GM12878 (cell line): ENCODE data around the gene STYXL1. TPM values are rescaled to one million over a fixed set of nuclear protein-coding genes. Genes with fewer than 3 reads are reported as not detected.

Experiments used
- polyA plus RNA-seq, 11 experiments: library from polyadenylated mRNA; depleted of rRNA in 4 of 11; unstranded in 6 of 11; stranded (reverse) in 5 of 11; fragments of >200 nt; fragmentation: Nextera tagmentation in 4 of 11; fragmentation: Illumina TruSeq in 1 of 11; extraction: Ambion mirVana in 4 of 11; extraction: Trizol in 1 of 11; gene quantifications; 1 replicate in 1 of 11; 2 replicates in 10 of 11; pipeline versions ENCODE4 v1.2.1 to v1.2.3, GENCODE V29; 2011 to 2016; ENCODE audit warnings: inconsistent platforms in 2 of 11, missing spikeins in 2 of 11, low read depth in 1 of 11
- small RNA-seq: library from RNA; depleted of rRNA; stranded (forward); fragments of <200 nt; gene quantifications from one replicate; pipeline ENCODE3, GENCODE V24; 2014
- total RNA-seq, 4 experiments: library from RNA; depleted of rRNA in 3 of 4; stranded (reverse); fragments of >200 nt in 3 of 4; fragmentation: Illumina TruSeq in 1 of 4; extraction: Trizol in 1 of 4; gene quantifications; 2 replicates each; pipeline versions ENCODE4 v1.2.1 to v1.2.3, GENCODE V29; 2013 to 2021

The STYXL1 gene
- total and polyA plus RNA-seq, 10 of the 15 experiments (the other 5 are each of a cell fraction or from before 2014, with no cell fraction given): 18.4 to 65.9 (median 40.7) TPM

Small RNAs within 50 kb of the gene (small RNA-seq; reads per million reads assigned to genes)
- not detected for gene RNU6-863P

Other genes with a start within 250 kb of the STYXL1 start
- gene CCL24, start 234.2 kb downstream of the STYXL1 start, total RNA-seq (2014; rRNA removed): not detected in 2 replicates
- not detected in 2 replicates for gene CCL24, start 234.2 kb downstream of the STYXL1 start, total RNA-seq (2014; rRNA removed; fragmentation: Illumina TruSeq; extraction: Trizol)
- not detected in 2 replicates for gene CCL24, start 234.2 kb downstream of the STYXL1 start, total RNA-seq (2021)
- not detected in 2 replicates for gene CCL24, start 234.2 kb downstream of the STYXL1 start, polyA plus RNA-seq (2011; rRNA removed)
- gene CCL24, start 234.2 kb downstream of the STYXL1 start, polyA plus RNA-seq (2014; fragmentation: Illumina TruSeq; extraction: Trizol): not detected in 2 replicates
- gene CCL24, start 234.2 kb downstream of the STYXL1 start, polyA plus RNA-seq (2014; fragmentation: Nextera tagmentation; extraction: Ambion mirVana): not detected
- 0.28 TPM in 1 of 2 replicates, not detected in the other for gene CCL24, start 234.2 kb downstream of the STYXL1 start, polyA plus RNA-seq (2014; rRNA removed)
- not detected for gene CCL24, start 234.2 kb downstream of the STYXL1 start, polyA plus RNA-seq (2016; fragmentation: Nextera tagmentation; extraction: Ambion mirVana)
- 23.6 and 23.8 TPM in 2 replicates for gene RHBDD2, start 169.0 kb downstream of the STYXL1 start, total RNA-seq (2014; rRNA removed)
- 6.7 and 8.8 TPM in 2 replicates for gene RHBDD2, start 169.0 kb downstream of the STYXL1 start, total RNA-seq (2014; rRNA removed; fragmentation: Illumina TruSeq; extraction: Trizol)
- gene RHBDD2, start 169.0 kb downstream of the STYXL1 start, total RNA-seq (2021): 22.6 and 25.7 TPM in 2 replicates
- gene RHBDD2, start 169.0 kb downstream of the STYXL1 start, polyA plus RNA-seq (2011; rRNA removed): 4.9 and 14.5 TPM in 2 replicates
- gene RHBDD2, start 169.0 kb downstream of the STYXL1 start, polyA plus RNA-seq (2014; fragmentation: Illumina TruSeq; extraction: Trizol): 7.0 and 13.1 TPM in 2 replicates
- 1 to 10 TPM; 3.9 to 7.4 TPM for gene RHBDD2, start 169.0 kb downstream of the STYXL1 start, polyA plus RNA-seq (2014; fragmentation: Nextera tagmentation; extraction: Ambion mirVana)
- 19.3 and 21.1 TPM in 2 replicates for gene RHBDD2, start 169.0 kb downstream of the STYXL1 start, polyA plus RNA-seq (2014; rRNA removed)
- 10 to 100 TPM; 31.5 to 39.8 TPM for gene RHBDD2, start 169.0 kb downstream of the STYXL1 start, polyA plus RNA-seq (2016; fragmentation: Nextera tagmentation; extraction: Ambion mirVana)
- 67.6 and 75.5 TPM in 2 replicates for gene POR, start 132.8 kb downstream of the STYXL1 start, total RNA-seq (2014; rRNA removed)
- gene POR, start 132.8 kb downstream of the STYXL1 start, total RNA-seq (2014; rRNA removed; fragmentation: Illumina TruSeq; extraction: Trizol): 15.3 and 16.2 TPM in 2 replicates
- gene POR, start 132.8 kb downstream of the STYXL1 start, total RNA-seq (2021): 72.2 and 75.8 TPM in 2 replicates
- 7.9 and 16.0 TPM in 2 replicates for gene POR, start 132.8 kb downstream of the STYXL1 start, polyA plus RNA-seq (2011; rRNA removed)
- 27.0 and 33.7 TPM in 2 replicates for gene POR, start 132.8 kb downstream of the STYXL1 start, polyA plus RNA-seq (2014; fragmentation: Illumina TruSeq; extraction: Trizol)
- 1 to 10 TPM; 2.2 to 8.2 TPM for gene POR, start 132.8 kb downstream of the STYXL1 start, polyA plus RNA-seq (2014; fragmentation: Nextera tagmentation; extraction: Ambion mirVana)
- 38.1 and 45.2 TPM in 2 replicates for gene POR, start 132.8 kb downstream of the STYXL1 start, polyA plus RNA-seq (2014; rRNA removed)
- 10 to 100 TPM; 55.7 to 59.0 TPM for gene POR, start 132.8 kb downstream of the STYXL1 start, polyA plus RNA-seq (2016; fragmentation: Nextera tagmentation; extraction: Ambion mirVana)
- 11.7 and 12.7 TPM in 2 replicates for gene TMEM120A, start 53.4 kb downstream of the STYXL1 start, total RNA-seq (2014; rRNA removed)
- 9.1 and 10.8 TPM in 2 replicates for gene TMEM120A, start 53.4 kb downstream of the STYXL1 start, total RNA-seq (2014; rRNA removed; fragmentation: Illumina TruSeq; extraction: Trizol)
- gene TMEM120A, start 53.4 kb downstream of the STYXL1 start, total RNA-seq (2021): 18.1 and 21.2 TPM in 2 replicates
- 65.5 and 86.6 TPM in 2 replicates for gene TMEM120A, start 53.4 kb downstream of the STYXL1 start, polyA plus RNA-seq (2011; rRNA removed)
- 17.1 and 18.7 TPM in 2 replicates for gene TMEM120A, start 53.4 kb downstream of the STYXL1 start, polyA plus RNA-seq (2014; fragmentation: Illumina TruSeq; extraction: Trizol)
- 1 to 10 TPM in 1 of 2 experiments, under 1 TPM in 1; 0.43 to 3.7 TPM for gene TMEM120A, start 53.4 kb downstream of the STYXL1 start, polyA plus RNA-seq (2014; fragmentation: Nextera tagmentation; extraction: Ambion mirVana)
- 26.2 and 27.6 TPM in 2 replicates for gene TMEM120A, start 53.4 kb downstream of the STYXL1 start, polyA plus RNA-seq (2014; rRNA removed)
- 10 to 100 TPM; 20.0 to 25.0 TPM for gene TMEM120A, start 53.4 kb downstream of the STYXL1 start, polyA plus RNA-seq (2016; fragmentation: Nextera tagmentation; extraction: Ambion mirVana)
- 237 and 266 TPM in 2 replicates for gene MDH2, start 106 bp upstream of the STYXL1 start, total RNA-seq (2014; rRNA removed)
- 107 and 109 TPM in 2 replicates for gene MDH2, start 106 bp upstream of the STYXL1 start, total RNA-seq (2014; rRNA removed; fragmentation: Illumina TruSeq; extraction: Trizol)
- 351 and 364 TPM in 2 replicates for gene MDH2, start 106 bp upstream of the STYXL1 start, total RNA-seq (2021)
- gene MDH2, start 106 bp upstream of the STYXL1 start, polyA plus RNA-seq (2011; rRNA removed): 47.7 and 170 TPM in 2 replicates
- gene MDH2, start 106 bp upstream of the STYXL1 start, polyA plus RNA-seq (2014; fragmentation: Illumina TruSeq; extraction: Trizol): 132 and 233 TPM in 2 replicates
- gene MDH2, start 106 bp upstream of the STYXL1 start, polyA plus RNA-seq (2014; fragmentation: Nextera tagmentation; extraction: Ambion mirVana): 100 to 1,000 TPM; 106 to 131 TPM
- 118 and 151 TPM in 2 replicates for gene MDH2, start 106 bp upstream of the STYXL1 start, polyA plus RNA-seq (2014; rRNA removed)
- gene MDH2, start 106 bp upstream of the STYXL1 start, polyA plus RNA-seq (2016; fragmentation: Nextera tagmentation; extraction: Ambion mirVana): 100 to 1,000 TPM; 491 to 530 TPM
- not detected in 2 replicates for gene SRRM3, start 153.9 kb upstream of the STYXL1 start, total RNA-seq (2014; rRNA removed)
- not detected in 2 replicates for gene SRRM3, start 153.9 kb upstream of the STYXL1 start, total RNA-seq (2014; rRNA removed; fragmentation: Illumina TruSeq; extraction: Trizol)
- 0.15 and 0.19 TPM in 2 replicates for gene SRRM3, start 153.9 kb upstream of the STYXL1 start, total RNA-seq (2021)
- 0.03 TPM in 1 of 2 replicates, not detected in the other for gene SRRM3, start 153.9 kb upstream of the STYXL1 start, polyA plus RNA-seq (2011; rRNA removed)
- 0.03 TPM in 1 of 2 replicates, not detected in the other for gene SRRM3, start 153.9 kb upstream of the STYXL1 start, polyA plus RNA-seq (2014; fragmentation: Illumina TruSeq; extraction: Trizol)
- not detected for gene SRRM3, start 153.9 kb upstream of the STYXL1 start, polyA plus RNA-seq (2014; fragmentation: Nextera tagmentation; extraction: Ambion mirVana)
- not detected in 2 replicates for gene SRRM3, start 153.9 kb upstream of the STYXL1 start, polyA plus RNA-seq (2014; rRNA removed)
- gene SRRM3, start 153.9 kb upstream of the STYXL1 start, polyA plus RNA-seq (2016; fragmentation: Nextera tagmentation; extraction: Ambion mirVana): under 1 TPM in 1 of 2 experiments, not detected in 1; 0.06 TPM